ENCODE measurements around the gene C7orf25.

DNA sequence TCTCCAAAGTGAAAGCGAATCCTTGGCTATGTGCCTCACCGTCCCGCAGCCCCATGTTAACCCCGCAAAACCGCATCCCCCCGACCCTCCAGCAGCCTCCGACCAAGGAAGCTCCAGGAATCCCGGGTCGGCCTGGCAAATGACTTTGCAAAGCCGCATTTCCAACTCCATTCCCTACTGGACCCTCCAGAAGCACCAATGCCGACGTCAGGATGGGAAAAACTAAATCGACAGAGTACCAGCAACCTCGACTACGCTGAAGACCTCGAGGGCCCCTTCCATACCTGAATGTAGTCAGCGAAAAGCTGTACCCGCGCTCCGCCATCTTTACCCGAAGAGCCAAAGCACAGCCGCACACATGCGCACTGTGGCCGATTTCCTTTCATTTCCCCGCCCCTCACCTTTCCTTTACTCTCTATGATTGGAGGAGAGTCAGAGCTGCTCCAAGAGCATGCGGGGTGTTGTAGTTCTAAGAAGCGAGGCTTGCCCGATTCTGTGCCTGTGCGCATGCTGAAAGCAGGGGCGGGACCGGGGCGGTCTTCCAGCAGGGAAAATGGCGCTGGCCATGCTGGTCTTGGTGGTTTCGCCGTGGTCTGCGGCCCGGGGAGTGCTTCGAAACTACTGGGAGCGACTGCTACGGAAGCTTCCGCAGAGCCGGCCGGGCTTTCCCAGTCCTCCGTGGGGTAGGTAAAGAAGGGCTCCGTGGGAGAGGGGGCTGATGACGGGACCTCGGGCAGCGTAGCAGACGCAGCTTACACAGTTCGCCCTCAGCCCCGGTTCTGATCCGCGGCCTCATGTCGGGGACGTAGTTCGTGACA, 20.2 kb upstream of the C7orf25 start, which contains the start of the genes MRPL32 and PSMA2:
- TF ChIP-seq, protein P1, sequence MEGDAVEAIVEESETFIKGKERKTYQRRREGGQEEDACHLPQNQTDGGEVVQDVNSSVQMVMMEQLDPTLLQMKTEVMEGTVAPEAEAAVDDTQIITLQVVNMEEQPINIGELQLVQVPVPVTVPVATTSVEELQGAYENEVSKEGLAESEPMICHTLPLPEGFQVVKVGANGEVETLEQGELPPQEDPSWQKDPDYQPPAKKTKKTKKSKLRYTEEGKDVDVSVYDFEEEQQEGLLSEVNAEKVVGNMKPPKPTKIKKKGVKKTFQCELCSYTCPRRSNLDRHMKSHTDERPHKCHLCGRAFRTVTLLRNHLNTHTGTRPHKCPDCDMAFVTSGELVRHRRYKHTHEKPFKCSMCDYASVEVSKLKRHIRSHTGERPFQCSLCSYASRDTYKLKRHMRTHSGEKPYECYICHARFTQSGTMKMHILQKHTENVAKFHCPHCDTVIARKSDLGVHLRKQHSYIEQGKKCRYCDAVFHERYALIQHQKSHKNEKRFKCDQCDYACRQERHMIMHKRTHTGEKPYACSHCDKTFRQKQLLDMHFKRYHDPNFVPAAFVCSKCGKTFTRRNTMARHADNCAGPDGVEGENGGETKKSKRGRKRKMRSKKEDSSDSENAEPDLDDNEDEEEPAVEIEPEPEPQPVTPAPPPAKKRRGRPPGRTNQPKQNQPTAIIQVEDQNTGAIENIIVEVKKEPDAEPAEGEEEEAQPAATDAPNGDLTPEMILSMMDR (IDR thresholded peaks at IDR 0.05; ENCODE audit: low read depth, low read length, missing input control), result no peak
- TF ChIP-seq, protein P2, sequence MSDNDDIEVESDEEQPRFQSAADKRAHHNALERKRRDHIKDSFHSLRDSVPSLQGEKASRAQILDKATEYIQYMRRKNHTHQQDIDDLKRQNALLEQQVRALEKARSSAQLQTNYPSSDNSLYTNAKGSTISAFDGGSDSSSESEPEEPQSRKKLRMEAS (IDR thresholded peaks at IDR 0.05), result peak; percentile 88
- TF ChIP-seq, protein P3, sequence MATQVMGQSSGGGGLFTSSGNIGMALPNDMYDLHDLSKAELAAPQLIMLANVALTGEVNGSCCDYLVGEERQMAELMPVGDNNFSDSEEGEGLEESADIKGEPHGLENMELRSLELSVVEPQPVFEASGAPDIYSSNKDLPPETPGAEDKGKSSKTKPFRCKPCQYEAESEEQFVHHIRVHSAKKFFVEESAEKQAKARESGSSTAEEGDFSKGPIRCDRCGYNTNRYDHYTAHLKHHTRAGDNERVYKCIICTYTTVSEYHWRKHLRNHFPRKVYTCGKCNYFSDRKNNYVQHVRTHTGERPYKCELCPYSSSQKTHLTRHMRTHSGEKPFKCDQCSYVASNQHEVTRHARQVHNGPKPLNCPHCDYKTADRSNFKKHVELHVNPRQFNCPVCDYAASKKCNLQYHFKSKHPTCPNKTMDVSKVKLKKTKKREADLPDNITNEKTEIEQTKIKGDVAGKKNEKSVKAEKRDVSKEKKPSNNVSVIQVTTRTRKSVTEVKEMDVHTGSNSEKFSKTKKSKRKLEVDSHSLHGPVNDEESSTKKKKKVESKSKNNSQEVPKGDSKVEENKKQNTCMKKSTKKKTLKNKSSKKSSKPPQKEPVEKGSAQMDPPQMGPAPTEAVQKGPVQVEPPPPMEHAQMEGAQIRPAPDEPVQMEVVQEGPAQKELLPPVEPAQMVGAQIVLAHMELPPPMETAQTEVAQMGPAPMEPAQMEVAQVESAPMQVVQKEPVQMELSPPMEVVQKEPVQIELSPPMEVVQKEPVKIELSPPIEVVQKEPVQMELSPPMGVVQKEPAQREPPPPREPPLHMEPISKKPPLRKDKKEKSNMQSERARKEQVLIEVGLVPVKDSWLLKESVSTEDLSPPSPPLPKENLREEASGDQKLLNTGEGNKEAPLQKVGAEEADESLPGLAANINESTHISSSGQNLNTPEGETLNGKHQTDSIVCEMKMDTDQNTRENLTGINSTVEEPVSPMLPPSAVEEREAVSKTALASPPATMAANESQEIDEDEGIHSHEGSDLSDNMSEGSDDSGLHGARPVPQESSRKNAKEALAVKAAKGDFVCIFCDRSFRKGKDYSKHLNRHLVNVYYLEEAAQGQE (IDR thresholded peaks at IDR 0.05), result peak; percentile 63
- TF ChIP-seq TAF1 (conservative IDR thresholded peaks at IDR 0.05), result peak; percentile 78

All from liver (tissue), 3 donors.